ENCODE results near the gene LHX8. TPM values are rescaled to one million over a fixed set of nuclear protein-coding genes. Genes with fewer than 3 reads are reported as not detected.

Gene LHX8
- total and polyA plus RNA-seq, 2 donors (not counting 3 experiments of a cell fraction or from before 2014, with no cell fraction given): not detected

DNA sequence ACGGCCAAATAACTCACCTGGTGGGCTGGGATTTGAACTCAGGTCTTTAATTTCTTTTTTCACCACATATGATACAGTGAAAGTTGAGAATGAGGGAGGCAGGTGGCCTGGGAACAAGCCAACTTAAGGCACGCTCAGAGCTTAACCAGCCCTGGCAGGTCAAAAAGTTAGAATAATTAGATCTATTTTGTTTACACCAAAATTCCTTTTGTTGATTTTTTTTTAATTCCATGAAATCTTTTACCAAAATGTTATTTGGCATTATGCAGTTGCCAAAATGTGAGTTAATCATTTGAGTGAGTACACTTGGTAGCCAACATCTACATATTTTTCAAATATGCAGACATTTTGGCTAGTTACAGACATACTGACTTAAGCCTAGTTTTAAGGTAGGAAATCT lies 36.8 kb downstream of the LHX8 start:
- no peak overlapping the region for H3K4me2 ChIP-seq (ENCODE audit: insufficient read depth, low read length)
- H2AFZ ChIP-seq (ENCODE audit: low read depth, low read length): no peak overlapping the region
- ChIA-PET POLR2A (no interaction called here), CTCF (no interaction called here)
- no peaks in the 10 kb centered on the region for H3K36me3 ChIP-seq (ENCODE audit: control insufficient read depth in 2 of 2, extremely low read depth in 1 of 2, insufficient read depth in 2 of 2, low read length in 2 of 2)
- no peaks in the 10 kb centered on the region for H3K4me1 ChIP-seq (ENCODE audit: control insufficient read depth, extremely low read depth, insufficient read depth, low read length)
- no peak overlapping the region for H3K27ac ChIP-seq (ENCODE audit: insufficient read depth, low read depth, low read length)
- dilution Hi-C loops (cut with MboI; ENCODE audit: extremely low pct_ligation_motif_present, low sequenced_read_pairs): no loop called here
- no peak for DNase-seq (ENCODE audit: low read depth, low spot score)
- no peak for TF ChIP-seq POLR2A (IDR thresholded peaks at IDR 0.05; ENCODE audit: low read depth, low read length)
- TF ChIP-seq EZH2 (IDR thresholded peaks at IDR 0.05; ENCODE audit: borderline replicate concordance, low read depth, low read length, severe bottlenecking): no peak
- intact Hi-C loops (cut with micrococcal nuclease): no loop called here
- BruUV-seq (replicated peaks): no TSS peak
- no peaks in the 10 kb centered on the region for H3K9me3 ChIP-seq (replicated peaks; ENCODE audit: control insufficient read depth, insufficient read depth, low read length)
- FAIRE-seq: no peak
- H3K9me1 ChIP-seq (replicated peaks; ENCODE audit: control insufficient read depth, extremely low read depth, insufficient read depth, low read length): no peaks in the 10 kb centered on the region
- H3K27me3 ChIP-seq (ENCODE audit: control insufficient read depth in 2 of 2, insufficient read depth in 2 of 2, low read length in 2 of 2): no peaks in the 10 kb centered on the region
- H3K9ac ChIP-seq (replicated peaks; ENCODE audit: extremely low read depth, insufficient read depth, low read length): no peak overlapping the region
- H3K79me2 ChIP-seq (ENCODE audit: control insufficient read depth, insufficient read depth, low read length): no peaks in the 10 kb centered on the region
- H3K4me3 ChIP-seq (replicated peaks in 1 of 3; ENCODE audit: insufficient read depth in 1 of 3, low read depth in 1 of 3, low read length in 3 of 3): no peak overlapping the region
- H4K20me1 ChIP-seq (replicated peaks; ENCODE audit: control insufficient read depth, extremely low read depth, insufficient read depth, low read length): no peaks in the 10 kb centered on the region

DNA sequence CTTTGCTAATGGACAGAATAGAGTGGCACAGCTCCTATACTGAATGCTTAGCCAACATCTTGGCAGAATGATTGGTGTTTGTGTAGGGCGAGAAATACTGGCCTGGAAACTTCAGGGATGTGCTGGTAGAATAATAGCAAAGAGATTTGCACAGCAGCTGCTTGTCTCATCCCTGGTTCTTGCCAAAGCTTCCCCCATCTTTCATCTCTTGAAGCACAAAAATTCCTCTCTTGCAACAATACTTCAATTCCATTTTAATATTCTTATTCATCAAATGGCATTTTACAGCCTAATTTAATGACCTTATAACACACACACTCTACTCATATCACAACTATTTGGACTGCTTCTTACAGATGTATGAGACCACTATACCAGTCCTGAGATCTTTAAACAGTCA lies 37.7 kb downstream of the LHX8 start:
- Histone ChIP-seq H3K36me3 (ENCODE audit: control insufficient read depth in 2 of 2, extremely low read depth in 1 of 2, insufficient read depth in 2 of 2, low read length in 2 of 2) (no peaks in the 10 kb centered on the region), H3K9me1 (replicated peaks; ENCODE audit: control insufficient read depth, extremely low read depth, insufficient read depth, low read length) (no peaks in the 10 kb centered on the region), H3K9ac (replicated peaks; ENCODE audit: extremely low read depth, insufficient read depth, low read length) (no peak overlapping the region), H3K27me3 (ENCODE audit: control insufficient read depth in 2 of 2, insufficient read depth in 2 of 2, low read length in 2 of 2) (no peaks in the 10 kb centered on the region), H4K20me1 (replicated peaks; ENCODE audit: control insufficient read depth, extremely low read depth, insufficient read depth, low read length) (no peaks in the 10 kb centered on the region), H3K27ac (ENCODE audit: insufficient read depth, low read depth, low read length) (no peak overlapping the region), H3K4me1 (ENCODE audit: control insufficient read depth, extremely low read depth, insufficient read depth, low read length) (no peaks in the 10 kb centered on the region), H2AFZ (ENCODE audit: low read depth, low read length) (no peak overlapping the region), H3K4me2 (ENCODE audit: insufficient read depth, low read length) (no peak overlapping the region), H3K9me3 (replicated peaks; ENCODE audit: control insufficient read depth, insufficient read depth, low read length) (no peaks in the 10 kb centered on the region), H3K79me2 (ENCODE audit: control insufficient read depth, insufficient read depth, low read length) (no peaks in the 10 kb centered on the region), H3K4me3 (replicated peaks in 1 of 3; ENCODE audit: insufficient read depth in 1 of 3, low read depth in 1 of 3, low read length in 3 of 3) (no peak overlapping the region)
- intact Hi-C loops (cut with micrococcal nuclease) (no loop called here), dilution Hi-C loops (cut with MboI; ENCODE audit: extremely low pct_ligation_motif_present, low sequenced_read_pairs) (no loop called here)
- FAIRE-seq: no peak
- ChIA-PET CTCF (interaction anchor here (1.1 kb wide), 1 partner anchor 378 kb away, joined by 3 read pairs; no protein-coding TSS in a partner anchor), POLR2A (no interaction called here)
- no peak for TF ChIP-seq MYC (IDR thresholded peaks at IDR 0.05; ENCODE audit: low read depth, low read length)
- TF ChIP-seq POLR2AphosphoS5 (IDR thresholded peaks at IDR 0.05; ENCODE audit: insufficient read depth, low read depth, low read length): no peak
- DNase-seq (ENCODE audit: low read depth, low spot score): no peak
- no TSS peak for BruUV-seq (replicated peaks)
